ENCODE data around the gene CDC40. TPM values are rescaled to one million over a fixed set of nuclear protein-coding genes. Genes with fewer than 3 reads are reported as not detected.

The CDC40 gene
- 18.1 TPM for total RNA-seq

GRCh38 chr6:110180228-110181008, at the start of gene CDC40:
Gene CDC40, plus strand, starts transcription at chr6:110180427. Its CDS starts 18 bp downstream, at chr6:110180445.
- DNase-seq: no peak

GRCh38 chr6:110137924-110138887, 42.0 kb upstream of the CDC40 start:
- no peak for DNase-seq

GRCh38 chr6:110139052-110139451, 41.2 kb upstream of the CDC40 start:
- DNase-seq: no peak

- DNase-seq: no peak
Observed at GRCh38 chr6:110140650-110141049, 39.6 kb upstream of the CDC40 start.

GRCh38 chr6:110147870-110148269, 32.4 kb upstream of the CDC40 start:
- no peak for DNase-seq

GRCh38 chr6:110158479-110158878, 21.7 kb upstream of the CDC40 start:
- DNase-seq: no peak

GRCh38 chr6:110170081-110170480, 10.1 kb upstream of the CDC40 start:
- DNase-seq: no peak

- DNase-seq: no peak
Observed at GRCh38 chr6:110173506-110174132, 6.6 kb upstream of the CDC40 start.

GRCh38 chr6:110178626-110179405, 1.4 kb upstream of the CDC40 start:
- DNase-seq: peak; percentile 29

GRCh38 chr6:110179406-110180227, 610 bp upstream of the CDC40 start, which contains the start of gene WASF1:
Gene WASF1, minus strand, starts transcription at chr6:110179670. Its CDS starts 52,069 bp downstream, at chr6:110127601.
- peak; percentile 98 for DNase-seq

GRCh38 chr6:110181131-110182030, 1.2 kb downstream of the CDC40 start:
- no peak for DNase-seq

GRCh38 chr6:110183292-110183885, 3.2 kb downstream of the CDC40 start:
- no peak for DNase-seq

- DNase-seq: no peak
Observed at GRCh38 chr6:110185879-110186278, 5.7 kb downstream of the CDC40 start.

GRCh38 chr6:110188791-110189190, 8.6 kb downstream of the CDC40 start:
- no peak for DNase-seq

- no peak for DNase-seq
Observed at GRCh38 chr6:110190726-110191125, 10.5 kb downstream of the CDC40 start.

GRCh38 chr6:110191477-110191876, 11.2 kb downstream of the CDC40 start:
- no peak for DNase-seq

- DNase-seq: no peak
Observed at GRCh38 chr6:110195639-110196038, 15.4 kb downstream of the CDC40 start.

GRCh38 chr6:110196874-110197273, 16.6 kb downstream of the CDC40 start:
- no peak for DNase-seq

- DNase-seq: no peak
Observed at GRCh38 chr6:110198561-110198960, 18.3 kb downstream of the CDC40 start.

All from skin of body (tissue), 2 donors.